ENCODE data around the gene LGMN.

DNA sequence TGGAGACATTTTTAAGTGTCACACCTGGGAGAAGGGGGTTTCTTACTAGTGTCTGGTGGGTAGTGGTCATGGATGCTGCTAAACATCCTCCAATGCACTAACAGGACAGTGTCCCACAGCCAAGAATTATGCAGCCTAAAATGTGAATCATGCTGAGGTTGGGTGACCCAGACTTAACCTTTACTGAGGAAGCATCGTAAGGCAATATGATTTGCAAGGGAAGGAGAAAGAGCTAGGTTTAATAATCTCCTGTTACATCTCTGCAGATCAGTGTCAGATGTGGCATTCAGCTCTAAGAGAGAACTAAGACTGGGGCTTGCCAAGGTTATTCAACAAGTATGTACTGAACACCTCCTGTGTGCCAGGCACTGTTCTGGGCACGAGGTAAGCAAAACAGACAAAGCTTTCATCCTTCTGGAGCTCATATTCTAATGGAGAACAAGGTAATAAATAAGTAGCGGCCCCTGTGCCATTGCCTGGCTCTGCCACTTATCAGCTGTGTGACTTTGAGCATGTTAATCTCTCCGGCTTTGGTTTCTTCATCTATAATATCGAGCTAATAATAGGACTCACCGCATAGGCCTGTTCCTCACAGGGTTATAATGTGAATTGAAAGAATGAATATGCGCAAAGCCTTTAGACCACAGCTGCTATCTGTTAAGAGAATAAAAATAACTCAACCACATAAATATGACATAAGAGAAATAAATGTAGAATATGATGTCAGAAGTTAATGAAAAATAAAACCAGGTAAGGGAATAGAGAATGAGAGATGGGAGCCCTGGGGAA lies 32.2 kb upstream of the LGMN start:
- TF ChIP-seq, protein P1, sequence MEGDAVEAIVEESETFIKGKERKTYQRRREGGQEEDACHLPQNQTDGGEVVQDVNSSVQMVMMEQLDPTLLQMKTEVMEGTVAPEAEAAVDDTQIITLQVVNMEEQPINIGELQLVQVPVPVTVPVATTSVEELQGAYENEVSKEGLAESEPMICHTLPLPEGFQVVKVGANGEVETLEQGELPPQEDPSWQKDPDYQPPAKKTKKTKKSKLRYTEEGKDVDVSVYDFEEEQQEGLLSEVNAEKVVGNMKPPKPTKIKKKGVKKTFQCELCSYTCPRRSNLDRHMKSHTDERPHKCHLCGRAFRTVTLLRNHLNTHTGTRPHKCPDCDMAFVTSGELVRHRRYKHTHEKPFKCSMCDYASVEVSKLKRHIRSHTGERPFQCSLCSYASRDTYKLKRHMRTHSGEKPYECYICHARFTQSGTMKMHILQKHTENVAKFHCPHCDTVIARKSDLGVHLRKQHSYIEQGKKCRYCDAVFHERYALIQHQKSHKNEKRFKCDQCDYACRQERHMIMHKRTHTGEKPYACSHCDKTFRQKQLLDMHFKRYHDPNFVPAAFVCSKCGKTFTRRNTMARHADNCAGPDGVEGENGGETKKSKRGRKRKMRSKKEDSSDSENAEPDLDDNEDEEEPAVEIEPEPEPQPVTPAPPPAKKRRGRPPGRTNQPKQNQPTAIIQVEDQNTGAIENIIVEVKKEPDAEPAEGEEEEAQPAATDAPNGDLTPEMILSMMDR (IDR thresholded peaks at IDR 0.05; ENCODE audit: poor library complexity), result no peak
- TF ChIP-seq EZH2 (IDR thresholded peaks at IDR 0.05; ENCODE audit: borderline replicate concordance) (no peak), EZH2phosphoT487 (IDR thresholded peaks at IDR 0.05; ENCODE audit: low read depth, severe bottlenecking, unreplicated experiment) (no peak)

All from hepatocyte (in vitro differentiated cells).